GM18858 (cell line): ENCODE results near the gene HMGCS1.
"Not testable (repeated sequence)": the region's sequence is repeated elsewhere in the genome, so short reads cannot be mapped to it uniquely, and the experiment has no call there.

Experiments
- ATAC-seq: cut with Tn5 transposase; IDR thresholded peaks from one replicate; pipeline ENCODE4 v1.9.1; 2021; ENCODE audit not compliant: unreplicated experiment

The HMGCS1 gene

DNA sequence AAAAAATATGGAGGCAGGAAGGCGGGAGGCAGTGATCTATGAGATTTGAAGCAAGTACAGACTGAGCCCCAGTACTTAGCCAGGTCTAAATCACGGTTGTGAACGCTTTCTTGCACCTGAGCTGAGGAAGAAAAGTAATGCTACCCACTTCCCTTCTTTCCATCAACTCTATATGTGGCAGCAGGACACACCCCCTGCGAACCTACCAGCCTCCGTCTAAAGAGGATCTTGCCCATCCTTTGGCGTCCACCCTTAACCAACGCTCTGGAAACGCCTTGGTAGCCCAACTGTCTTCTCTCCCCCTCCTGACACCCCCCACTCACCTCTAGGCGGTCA lies 545 bp downstream of the HMGCS1 start:
- no peak for ATAC-seq

DNA sequence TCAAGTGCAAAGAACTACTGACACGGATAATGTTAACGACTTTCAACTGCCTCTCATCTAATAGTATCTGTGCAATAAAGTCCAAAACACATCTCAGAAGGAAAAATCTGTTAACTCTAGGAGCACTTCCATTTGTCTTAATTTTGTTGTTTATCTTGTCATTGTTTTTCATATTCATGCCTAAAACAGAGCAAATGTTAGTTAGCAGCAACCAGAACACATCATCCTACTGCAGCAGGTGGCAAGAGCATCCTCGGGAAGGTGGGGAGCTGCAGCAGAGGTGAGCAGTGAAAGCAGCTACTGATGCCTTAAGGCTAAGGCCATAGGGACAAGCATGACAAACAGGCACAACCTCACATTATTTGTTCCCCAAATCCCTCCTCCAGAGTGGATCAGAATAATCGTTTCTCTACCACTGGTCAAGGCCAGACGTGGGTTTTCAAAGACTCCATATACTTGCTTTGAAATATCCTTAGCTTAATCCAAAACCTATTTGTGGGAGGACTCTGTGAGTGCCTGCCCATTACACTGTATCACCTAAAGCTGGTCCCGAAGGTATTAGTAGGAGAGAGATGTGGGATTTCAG lies 1.0 kb downstream of the HMGCS1 start:
- no peak for ATAC-seq

DNA sequence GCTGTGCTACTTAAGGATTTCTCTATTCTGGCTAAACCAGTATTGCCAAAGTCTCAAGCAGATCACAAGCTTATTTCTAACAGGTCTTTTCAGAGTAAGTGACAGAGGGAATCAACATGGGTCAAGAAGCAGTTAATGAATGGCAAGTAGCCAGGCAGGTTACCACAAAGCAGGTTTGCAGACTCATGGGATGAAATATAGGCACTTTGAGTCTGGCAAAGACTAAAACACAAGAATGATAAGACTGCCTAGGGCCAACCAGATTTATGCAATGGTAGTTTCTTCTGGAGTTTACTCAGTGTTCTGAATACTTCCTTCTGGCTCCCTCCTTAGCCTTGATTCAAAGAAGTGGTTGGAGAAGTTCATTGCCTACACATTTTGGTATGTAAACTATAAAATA lies 3.6 kb downstream of the HMGCS1 start:
- no peak for ATAC-seq

DNA sequence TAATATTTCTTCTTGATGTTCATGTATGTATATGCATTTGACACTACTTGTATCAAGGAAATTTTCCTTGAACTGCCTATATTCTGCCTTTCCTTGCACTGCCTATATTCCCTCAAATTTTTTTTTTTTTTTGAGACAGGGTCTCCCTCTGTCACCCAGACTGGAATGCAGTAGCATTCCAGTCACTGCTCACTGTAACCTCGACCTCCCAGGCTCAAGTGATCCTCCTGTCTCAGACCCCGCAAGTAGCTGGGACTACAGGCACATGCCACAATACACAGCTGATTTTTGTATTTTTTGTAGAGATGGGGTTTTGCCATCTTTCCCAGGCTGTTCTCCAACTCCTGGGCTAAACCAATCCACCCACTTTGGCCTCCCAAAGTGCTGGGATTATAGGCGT lies 4.1 kb downstream of the HMGCS1 start:
- no peak for ATAC-seq

DNA sequence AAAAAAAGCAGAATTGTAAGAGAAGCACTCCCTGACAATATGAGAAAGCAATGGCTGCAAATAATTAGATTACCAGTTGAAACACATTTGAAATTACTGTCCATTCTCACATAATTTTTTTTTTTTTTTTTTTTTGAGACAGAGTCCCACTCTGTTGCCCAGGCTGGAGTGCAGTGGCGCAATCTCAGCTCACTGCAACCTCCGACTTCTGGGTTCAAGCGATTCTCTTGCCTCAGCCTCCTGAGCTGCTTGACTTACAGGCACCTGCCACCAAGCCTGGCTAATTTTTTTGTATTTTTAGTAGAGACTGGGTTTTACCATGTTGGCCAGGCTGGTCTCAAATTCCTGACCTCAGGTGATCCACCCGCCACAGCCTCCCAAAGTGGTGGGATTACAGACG lies 6.3 kb downstream of the HMGCS1 start:
- ATAC-seq = not testable (repeated sequence)

DNA sequence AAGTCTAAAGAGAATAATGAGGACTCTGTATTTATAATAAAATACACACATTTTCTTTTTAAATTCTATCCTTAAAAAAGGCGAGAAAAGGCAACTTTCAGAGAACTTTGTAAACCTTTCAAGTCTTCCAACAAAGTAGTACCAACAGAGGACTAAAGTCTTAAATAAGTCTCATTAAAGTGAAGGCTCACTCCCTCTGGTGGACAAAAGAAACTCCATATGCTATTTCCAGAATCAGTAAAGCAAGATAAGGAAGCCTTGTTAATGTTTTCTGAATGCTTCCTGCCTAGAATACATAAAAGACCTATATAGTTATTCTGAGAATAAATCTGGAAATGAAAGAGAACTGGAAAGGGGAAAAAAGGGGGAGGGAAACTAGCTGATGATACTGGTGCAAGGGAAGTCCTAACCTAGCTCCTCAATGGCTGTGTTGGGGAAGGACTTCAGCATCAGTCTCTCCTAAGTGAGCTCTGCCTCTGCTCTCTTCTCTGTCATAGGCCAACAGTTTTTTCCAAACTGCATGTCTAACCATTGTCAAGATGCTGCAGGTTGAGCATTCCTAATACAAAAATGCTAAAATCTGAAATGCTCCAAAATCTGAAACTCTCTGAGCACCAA lies 7.2 kb downstream of the HMGCS1 start:
- ATAC-seq = peak; percentile 30

DNA sequence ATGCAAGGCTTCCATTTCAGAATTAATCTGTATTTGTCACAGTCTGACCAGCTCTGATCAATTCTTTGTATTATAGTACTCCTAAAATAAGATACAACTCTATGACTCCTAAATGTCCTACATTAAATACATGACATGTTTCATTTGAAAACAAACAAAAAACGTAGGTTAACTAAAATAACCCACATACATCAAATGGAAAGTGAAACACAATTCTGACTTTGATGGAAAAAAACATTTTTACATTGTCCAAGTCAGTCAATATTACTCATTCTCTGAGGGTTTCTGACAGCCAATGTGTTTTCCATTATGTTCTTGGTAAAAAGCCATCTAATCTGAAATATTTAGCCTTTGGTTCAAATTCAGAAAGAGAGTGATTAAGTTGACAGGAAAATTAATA lies 8.7 kb downstream of the HMGCS1 start:
- ATAC-seq = peak; percentile 62

DNA sequence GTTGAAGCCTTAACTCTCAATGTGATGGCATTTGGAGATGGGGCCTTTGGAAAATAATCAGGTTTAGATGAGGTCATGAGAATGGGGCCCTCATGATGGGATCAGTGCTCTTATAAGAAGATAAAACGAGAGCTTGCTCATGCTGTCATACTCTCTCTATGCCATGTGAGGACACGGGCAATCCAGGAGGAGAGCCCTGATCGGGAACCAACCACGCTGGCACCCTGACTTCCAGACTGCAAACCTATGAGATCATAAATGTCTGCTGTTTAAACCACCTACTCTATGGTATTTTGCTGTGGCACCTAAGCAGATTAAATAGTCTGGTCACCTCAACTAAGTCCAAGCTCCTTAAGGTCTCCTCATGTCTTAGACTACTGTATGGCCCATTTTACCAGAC lies 10.0 kb downstream of the HMGCS1 start:
- no peak for ATAC-seq

DNA sequence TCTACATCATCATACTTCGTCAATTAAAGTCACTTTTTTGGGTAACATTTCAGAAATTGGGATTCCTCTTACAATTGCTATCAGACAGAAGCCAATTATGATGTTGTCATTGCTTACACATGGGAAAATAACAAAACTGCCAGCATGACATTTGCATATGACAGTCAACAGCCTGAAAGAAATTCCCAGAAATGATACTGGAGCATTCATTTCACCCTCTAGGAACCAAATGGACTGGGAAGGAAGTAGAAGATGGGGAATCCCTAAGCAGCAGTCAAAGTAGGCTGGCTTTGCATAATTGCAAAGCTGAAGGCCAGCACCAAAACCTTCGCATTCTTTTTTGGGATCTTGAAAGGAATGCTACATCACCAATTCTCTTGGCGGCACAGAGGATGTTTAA lies 10.7 kb downstream of the HMGCS1 start:
- ATAC-seq = no peak

DNA sequence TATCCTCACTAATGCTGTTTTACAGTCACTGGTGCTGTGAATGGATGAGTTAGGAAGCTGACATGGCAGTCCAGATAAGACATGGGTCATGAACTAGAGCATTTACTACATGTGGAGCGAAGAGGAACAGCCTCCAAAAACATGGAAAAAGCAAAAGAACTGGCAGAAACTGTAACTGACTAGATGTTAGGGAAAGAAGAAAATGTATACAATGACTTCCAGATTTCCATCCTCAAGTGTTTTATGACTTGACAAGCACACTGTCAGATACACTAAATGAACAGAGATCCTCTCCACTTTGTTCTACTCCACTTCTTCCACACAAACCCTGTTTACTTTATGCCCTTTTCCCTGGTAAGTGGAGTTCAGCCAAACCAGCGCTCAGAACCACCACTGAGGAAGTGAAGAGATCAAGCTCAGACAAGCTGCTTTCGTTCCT lies 11.5 kb downstream of the HMGCS1 start:
- no peak for ATAC-seq

DNA sequence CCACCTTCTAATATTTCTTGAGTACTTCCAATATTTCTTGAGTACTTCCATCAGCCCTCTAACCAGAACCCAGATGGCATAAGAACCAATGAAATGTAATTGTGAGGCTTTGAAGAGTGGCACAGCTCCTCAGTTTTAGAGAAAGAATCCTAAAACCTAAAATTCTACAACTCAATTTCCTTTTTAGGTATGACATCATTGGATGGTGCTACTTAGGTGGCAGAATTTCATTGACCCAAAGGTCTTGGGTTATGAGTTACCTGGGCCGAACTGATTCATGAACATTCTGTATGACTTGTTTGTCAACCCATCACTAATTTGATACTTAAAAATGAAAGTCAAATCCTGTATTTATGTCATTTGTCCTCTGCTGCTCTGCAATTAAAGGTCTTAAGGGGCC lies 13.1 kb downstream of the HMGCS1 start:
- no peak for ATAC-seq

DNA sequence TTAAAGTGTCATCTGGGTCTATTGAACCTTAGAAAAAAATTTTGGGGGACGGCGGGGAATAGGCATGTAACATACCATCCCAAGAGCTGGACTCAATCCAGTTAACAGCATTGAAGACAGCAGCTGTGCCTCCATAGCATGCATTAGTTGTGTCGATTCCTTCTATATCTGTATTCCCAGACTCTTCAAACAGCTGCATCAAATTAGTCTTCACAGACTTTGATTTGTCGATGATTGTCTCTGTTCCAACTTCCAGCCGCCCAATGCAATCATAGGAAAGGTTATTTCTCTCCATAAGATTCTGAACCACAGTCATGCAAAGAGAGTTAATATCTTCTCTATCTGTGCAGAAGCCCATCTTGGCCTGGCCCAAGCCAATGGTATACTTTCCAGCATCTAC lies 14.8 kb downstream of the HMGCS1 start:
- ATAC-seq = no peak

DNA sequence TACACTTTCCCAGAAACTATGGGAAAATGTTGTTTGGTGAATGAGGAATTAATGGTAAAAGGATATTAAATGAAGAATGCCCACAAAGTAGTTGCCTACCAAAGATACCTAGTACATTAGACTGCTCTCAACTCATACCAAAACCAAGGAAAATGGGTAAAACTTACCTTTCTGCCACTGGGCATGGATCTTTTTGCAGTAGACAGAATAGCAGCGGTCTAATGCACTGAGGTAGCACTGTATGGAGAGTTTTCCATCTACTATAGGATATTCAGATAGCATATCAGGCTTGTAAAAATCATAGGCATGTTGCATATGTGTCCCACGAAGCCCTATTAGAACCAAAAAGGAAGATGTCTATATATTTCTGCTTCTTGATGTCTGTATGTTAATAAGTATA lies 16.4 kb downstream of the HMGCS1 start:
- no peak for ATAC-seq

DNA sequence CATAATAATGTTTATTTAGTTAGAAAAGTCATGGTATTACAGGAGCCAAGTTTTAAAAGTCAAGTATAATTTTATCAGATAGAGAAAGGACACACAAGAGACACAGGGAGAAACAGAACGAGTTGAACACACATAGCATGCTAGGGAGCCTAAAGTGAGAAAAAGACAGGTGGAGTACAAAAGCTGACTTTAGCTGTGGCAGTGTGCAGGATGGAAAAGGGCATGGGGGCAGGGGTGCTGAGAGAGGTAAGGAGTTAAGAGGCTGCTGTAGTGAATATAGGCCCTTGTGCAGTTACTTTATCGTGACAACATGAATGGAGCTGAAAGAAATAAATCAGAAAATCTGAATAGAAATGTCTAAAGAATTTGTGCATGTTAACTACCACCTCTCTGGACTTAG lies 18.0 kb downstream of the HMGCS1 start:
- no peak for ATAC-seq

DNA sequence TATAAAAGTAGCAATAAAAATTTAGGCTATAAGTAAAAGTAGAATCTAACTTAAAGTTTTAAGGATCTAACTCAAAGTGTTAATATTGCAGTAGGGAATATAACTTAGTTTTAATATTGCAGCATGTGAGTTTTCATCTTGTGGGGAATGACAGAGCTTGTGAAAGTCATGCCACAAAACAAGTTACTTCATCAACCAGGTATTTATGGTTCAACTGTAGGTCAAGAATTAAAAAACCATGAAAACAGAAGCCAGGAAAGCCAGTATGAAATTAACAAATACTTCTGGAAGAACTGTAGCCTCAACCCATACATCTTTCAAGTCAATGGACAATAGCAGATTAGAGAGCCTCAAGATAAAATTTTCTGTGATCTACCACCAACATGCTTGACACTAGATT lies 19.0 kb downstream of the HMGCS1 start:
- no peak for ATAC-seq

DNA sequence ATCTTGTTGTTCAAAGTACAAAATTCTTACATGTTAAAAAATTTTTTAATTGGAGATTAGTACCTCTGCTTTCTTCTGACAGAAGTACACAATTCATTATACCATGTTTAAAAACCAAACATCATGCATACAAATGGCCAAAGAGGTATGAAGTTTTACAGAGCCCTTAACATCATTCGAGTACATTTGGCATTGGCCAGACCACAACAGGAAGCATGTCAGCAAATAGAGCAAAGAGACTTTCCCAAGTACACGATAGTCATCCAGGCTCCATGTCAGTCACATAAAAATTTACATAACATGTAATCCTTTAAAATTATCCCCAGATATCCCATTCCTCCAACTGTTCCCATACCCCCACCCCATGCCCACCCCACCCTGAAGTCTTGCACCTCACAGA lies 22.5 kb downstream of the HMGCS1 start:
- ATAC-seq = no peak

DNA sequence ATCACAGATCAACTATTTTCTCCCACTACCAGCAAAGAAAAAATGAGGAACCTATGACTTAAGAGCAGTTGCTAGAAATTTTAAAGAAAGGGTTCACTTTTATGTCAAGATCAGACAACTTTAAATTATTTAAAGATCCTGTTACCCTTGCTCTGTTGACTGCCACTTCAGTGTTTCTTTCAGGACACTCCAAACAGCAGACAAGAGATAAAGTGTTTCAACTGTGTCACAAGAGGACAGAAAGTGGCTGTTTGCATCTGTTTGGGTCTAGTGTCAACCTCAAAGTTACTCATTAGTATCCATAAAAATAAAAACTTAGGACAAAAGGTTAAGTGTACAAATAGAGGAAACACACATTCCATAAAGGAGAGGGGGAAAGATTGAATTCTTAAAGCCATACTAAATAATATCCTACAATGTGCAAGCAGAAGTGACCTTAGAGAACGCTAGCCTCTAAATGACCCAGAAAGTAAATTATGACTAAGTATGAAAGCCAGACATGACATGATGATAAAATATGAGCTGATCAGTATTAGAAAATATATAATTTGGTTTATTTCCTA lies 24.9 kb downstream of the HMGCS1 start:
- ATAC-seq = no peak

DNA sequence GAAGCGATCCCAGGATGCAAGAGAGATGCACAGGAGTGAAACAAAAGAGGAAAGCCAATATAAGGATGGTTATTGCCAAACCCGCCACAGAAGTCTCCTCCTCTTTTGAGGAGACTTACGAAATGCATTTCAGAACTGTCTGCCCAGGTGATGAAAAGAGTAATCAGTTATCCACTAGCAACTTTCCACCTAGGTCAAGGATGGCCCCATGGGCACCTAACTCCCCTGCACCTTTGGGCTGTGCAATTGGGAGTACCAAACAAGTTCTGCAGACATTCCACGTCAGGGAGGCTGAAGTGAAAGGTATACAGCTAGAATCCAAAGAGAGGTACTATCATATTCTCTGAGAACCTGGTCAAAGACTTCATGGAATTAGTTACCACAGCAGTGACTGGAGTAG lies 25.7 kb downstream of the HMGCS1 start:
- no peak for ATAC-seq

DNA sequence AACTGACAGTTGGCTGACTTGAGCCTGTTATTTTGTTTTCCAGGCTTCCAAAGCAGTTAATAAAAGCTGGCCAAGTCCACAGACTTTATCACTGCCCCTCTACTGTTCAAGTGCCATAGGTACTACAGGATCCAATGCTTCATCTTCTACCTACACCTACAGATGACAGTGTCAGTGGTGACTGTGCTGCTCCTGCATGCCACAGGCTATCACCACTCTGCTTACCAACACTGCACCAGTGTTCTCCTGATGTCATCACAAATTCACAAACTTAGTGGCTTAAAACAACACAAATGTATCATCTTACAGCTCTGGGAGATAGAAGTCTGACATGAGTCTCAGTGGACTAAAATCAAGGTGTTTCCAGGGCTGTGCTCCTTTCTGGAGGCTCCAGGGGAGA lies 26.6 kb downstream of the HMGCS1 start:
- no peak for ATAC-seq

DNA sequence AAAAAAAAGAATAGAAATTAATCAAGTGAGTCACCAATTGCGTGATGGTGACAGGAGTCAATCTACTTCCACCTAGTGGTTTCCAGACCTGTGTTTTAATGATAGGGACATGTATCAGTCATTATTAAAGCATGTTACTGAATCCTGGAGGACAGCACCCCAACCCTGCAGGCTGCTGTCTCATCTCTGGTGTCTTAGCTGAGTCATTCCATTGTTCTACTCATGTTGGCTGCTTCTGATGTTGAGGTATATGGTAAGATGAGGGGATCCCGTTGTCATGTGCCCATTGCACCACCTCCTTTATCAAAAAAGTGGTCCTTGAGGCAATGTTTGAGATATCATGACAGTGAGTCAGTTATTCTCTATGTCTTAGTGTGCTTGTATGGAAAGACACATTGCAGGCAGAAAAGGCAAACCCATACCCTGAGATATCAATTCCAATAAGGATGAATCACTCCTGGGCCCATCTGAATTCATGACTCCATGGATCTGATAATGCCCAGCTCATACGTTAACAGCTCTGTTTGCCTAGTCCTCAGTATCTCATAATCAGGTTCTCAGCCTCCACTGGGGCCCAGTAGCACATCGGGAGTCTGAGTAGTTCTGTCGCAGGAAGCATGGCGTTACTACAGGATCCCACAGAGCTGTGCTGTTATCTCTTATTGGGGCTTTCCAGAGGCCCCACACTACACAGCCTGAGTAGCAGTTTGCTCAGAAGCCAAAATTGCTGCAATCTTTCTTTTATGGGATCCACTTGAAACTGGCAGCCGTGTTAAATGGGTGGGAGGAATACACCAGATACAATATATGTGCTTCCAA lies 31.2 kb downstream of the HMGCS1 start:
- no peak for ATAC-seq

DNA sequence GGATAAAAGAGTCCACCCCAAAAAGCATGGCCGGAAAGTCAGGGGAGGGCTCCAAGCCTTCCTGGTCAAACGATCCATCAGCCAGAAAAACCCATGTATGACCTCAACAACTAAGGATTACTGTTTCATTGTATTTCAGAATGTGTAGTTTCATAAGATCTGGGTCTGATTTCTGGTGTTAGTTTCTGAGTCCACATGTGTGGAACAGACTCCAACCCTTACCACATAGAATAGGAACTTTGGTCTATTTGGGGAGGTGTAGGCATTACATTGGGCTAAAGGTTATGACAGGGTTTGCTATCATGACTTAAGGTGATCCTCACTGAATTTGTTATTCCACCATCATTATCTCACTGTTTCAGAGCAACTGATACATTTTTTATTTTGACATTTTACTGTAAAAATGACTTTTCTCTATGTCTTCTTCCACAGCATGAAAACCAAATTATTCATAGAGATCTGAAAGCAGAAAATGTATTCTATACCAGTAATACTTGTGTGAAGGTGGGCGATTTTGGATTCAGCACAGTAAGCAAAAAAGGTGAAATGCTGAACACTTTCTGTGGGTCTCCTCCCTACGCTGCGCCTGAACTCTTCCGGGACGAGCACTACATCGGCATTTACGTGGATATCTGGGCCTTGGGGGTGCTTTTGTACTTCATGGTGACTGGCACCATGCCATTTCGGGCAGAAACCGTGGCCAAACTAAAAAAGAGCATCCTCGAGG lies 33.5 kb downstream of the HMGCS1 start:
- no peak for ATAC-seq

DNA sequence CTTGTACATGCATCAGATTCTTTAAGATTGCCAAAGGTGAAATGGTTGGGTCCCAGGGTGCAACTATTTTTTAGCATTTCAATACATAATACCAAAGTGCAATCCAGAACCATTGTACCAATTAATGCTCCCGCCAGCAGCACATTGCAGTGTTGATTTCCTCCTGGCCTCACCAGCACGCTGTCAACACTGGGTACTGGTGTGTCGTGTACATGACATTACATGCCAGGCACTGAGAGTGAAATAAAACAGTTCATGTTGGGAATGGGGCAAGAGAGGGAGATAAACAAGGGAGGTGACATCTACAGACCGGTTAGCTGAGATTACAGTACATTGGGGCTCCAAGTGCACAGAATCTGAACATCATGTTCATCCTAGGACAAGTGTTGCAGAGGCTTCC lies 37.8 kb downstream of the HMGCS1 start:
- ATAC-seq = no peak
